Measurements from ENCODE around the gene TRAF2.

Gene TRAF2

GRCh38 chr9:136965771-136966484, 79.6 kb downstream of the TRAF2 start:
- no peak for DNase-seq

- no peak for DNase-seq
Observed at GRCh38 chr9:136968333-136969127, 82.2 kb downstream of the TRAF2 start.

- no peak for DNase-seq
Observed at GRCh38 chr9:136969150-136969549, 82.8 kb downstream of the TRAF2 start.

- no peak for DNase-seq
Observed at GRCh38 chr9:136969774-136970173, 83.5 kb downstream of the TRAF2 start.

- no peak for DNase-seq
Observed at GRCh38 chr9:136970361-136970760, 84.0 kb downstream of the TRAF2 start.

GRCh38 chr9:136971746-136972145, 85.4 kb downstream of the TRAF2 start:
- DNase-seq, result no peak

GRCh38 chr9:136972335-136972734, 86.0 kb downstream of the TRAF2 start:
- DNase-seq, result no peak

GRCh38 chr9:136972743-136973142, 86.4 kb downstream of the TRAF2 start:
- DNase-seq, result no peak

GRCh38 chr9:136973618-136974617, 87.6 kb downstream of the TRAF2 start:
- DNase-seq, result no peak

GRCh38 chr9:136974817-136975535, 88.7 kb downstream of the TRAF2 start:
- DNase-seq, result no peak

- no peak for DNase-seq
Observed at GRCh38 chr9:136975644-136976043, 89.3 kb downstream of the TRAF2 start.

Measured in effector CD8-positive, alpha-beta T cell (primary cell).